T-helper 2 cell treated with Interferon-gamma antibody and Interleukin-4, amounts not matched to agents 5 μg/mL and 100 μg/mL, for 36 hours (primary cell): ENCODE measurements around the gene TAC3.

Experiments used
- DNase-seq: peaks from one replicate; pipeline ENCODE4 v3.0.0; 2021; ENCODE audit warnings: low spot score
- H3K27ac Mint-ChIP-seq: one replicate; pipeline ENCODE4 v1.8.0; 2021; ENCODE audit warnings: mild to moderate bottlenecking, mixed read lengths
- H3K27me3 Mint-ChIP-seq: one replicate; pipeline ENCODE4 v1.8.0; 2021; ENCODE audit warnings: low read depth, mixed read lengths
- H3K36me3 Mint-ChIP-seq: one replicate; pipeline ENCODE4 v1.8.0; 2021; ENCODE audit warnings: low read depth, mixed read lengths
- H3K4me1 Mint-ChIP-seq: one replicate; pipeline ENCODE4 v1.8.0; 2021; ENCODE audit warnings: low read depth, mixed read lengths
- H3K4me3 Mint-ChIP-seq: one replicate; pipeline ENCODE4 v1.8.0; 2022; ENCODE audit warnings: mild to moderate bottlenecking, moderate library complexity, mixed read lengths
- H3K9me3 Mint-ChIP-seq: one replicate; pipeline ENCODE4 v1.8.0; 2021; ENCODE audit warnings: mixed read lengths

The TAC3 gene

GRCh38 chr12:57004651-57005050, 11.7 kb downstream of the TAC3 start:
- Mint-ChIP-seq H3K4me1 (peaks cover 49% of the 10 kb centered on the region), H3K27me3 (no peaks in the 10 kb centered on the region), H3K36me3 (peaks cover 42% of the 10 kb centered on the region), H3K4me3 (peak overlapping the region; percentile 92), H3K9me3 (no peaks in the 10 kb centered on the region), H3K27ac (no peak overlapping the region)
- no peak for DNase-seq

GRCh38 chr12:57003395-57003794, 12.9 kb downstream of the TAC3 start:
- H3K27me3 Mint-ChIP-seq, result no peaks in the 10 kb centered on the region
- H3K27ac Mint-ChIP-seq, result no peak overlapping the region
- DNase-seq, result no peak
- H3K36me3 Mint-ChIP-seq, result peaks cover 46% of the 10 kb centered on the region
- H3K9me3 Mint-ChIP-seq, result no peaks in the 10 kb centered on the region
- peaks cover 52% of the 10 kb centered on the region for H3K4me1 Mint-ChIP-seq
- no peak overlapping the region for H3K4me3 Mint-ChIP-seq

GRCh38 chr12:57001448-57001906, 14.9 kb downstream of the TAC3 start:
- H3K27me3 Mint-ChIP-seq, result no peaks in the 10 kb centered on the region
- H3K36me3 Mint-ChIP-seq, result peaks cover 52% of the 10 kb centered on the region

GRCh38 chr12:57000393-57000792, 15.9 kb downstream of the TAC3 start:
- no peaks in the 10 kb centered on the region for H3K27me3 Mint-ChIP-seq
- no peak overlapping the region for H3K4me3 Mint-ChIP-seq
- H3K9me3 Mint-ChIP-seq, result no peaks in the 10 kb centered on the region
- H3K27ac Mint-ChIP-seq, result no peak overlapping the region
- H3K36me3 Mint-ChIP-seq, result peaks cover 54% of the 10 kb centered on the region
- DNase-seq, result no peak
- H3K4me1 Mint-ChIP-seq, result peaks cover 41% of the 10 kb centered on the region

More at GRCh38 chr12:57001448-57001906, 14.9 kb downstream of the TAC3 start:
- peak; percentile 64 for DNase-seq
- Mint-ChIP-seq H3K9me3 (no peaks in the 10 kb centered on the region), H3K4me3 (no peak overlapping the region), H3K27ac (no peak overlapping the region), H3K4me1 (peaks cover 43% of the 10 kb centered on the region)

GRCh38 chr12:56999456-56999855, 16.9 kb downstream of the TAC3 start:
- H3K36me3 Mint-ChIP-seq, result peaks cover 52% of the 10 kb centered on the region
- H3K4me3 Mint-ChIP-seq, result peak overlapping the region; percentile 66
- peaks cover 33% of the 10 kb centered on the region for H3K4me1 Mint-ChIP-seq
- H3K9me3 Mint-ChIP-seq, result no peaks in the 10 kb centered on the region
- H3K27ac Mint-ChIP-seq, result peak overlapping the region; percentile 87
- H3K27me3 Mint-ChIP-seq, result no peaks in the 10 kb centered on the region
- no peak for DNase-seq

GRCh38 chr12:56998981-56999380, 17.3 kb downstream of the TAC3 start:
- Mint-ChIP-seq H3K36me3 (peaks cover 47% of the 10 kb centered on the region), H3K4me1 (peaks cover 33% of the 10 kb centered on the region), H3K9me3 (no peaks in the 10 kb centered on the region), H3K27me3 (no peaks in the 10 kb centered on the region), H3K27ac (peak overlapping the region; percentile 87), H3K4me3 (peak overlapping the region; percentile 66)
- DNase-seq, result peak; percentile 46

GRCh38 chr12:56998316-56998715, 18.0 kb downstream of the TAC3 start:
- Mint-ChIP-seq H3K9me3 (no peaks in the 10 kb centered on the region), H3K4me1 (peaks cover 33% of the 10 kb centered on the region), H3K36me3 (peaks cover 42% of the 10 kb centered on the region), H3K4me3 (peak overlapping the region; percentile 6), H3K27ac (no peak overlapping the region), H3K27me3 (no peaks in the 10 kb centered on the region)
- DNase-seq, result no peak

- H3K36me3 Mint-ChIP-seq, result peaks cover 31% of the 10 kb centered on the region
- no peak overlapping the region for H3K4me3 Mint-ChIP-seq
- no peaks in the 10 kb centered on the region for H3K9me3 Mint-ChIP-seq
- H3K4me1 Mint-ChIP-seq, result peaks cover 33% of the 10 kb centered on the region
- H3K27me3 Mint-ChIP-seq, result no peaks in the 10 kb centered on the region
- H3K27ac Mint-ChIP-seq, result no peak overlapping the region
- DNase-seq, result no peak
Observed at GRCh38 chr12:56996793-56997545, 19.4 kb downstream of the TAC3 start.

GRCh38 chr12:56995930-56996496, 20.3 kb downstream of the TAC3 start:
- Mint-ChIP-seq H3K27ac (no peak overlapping the region), H3K27me3 (no peaks in the 10 kb centered on the region), H3K4me1 (peaks cover 31% of the 10 kb centered on the region), H3K4me3 (no peak overlapping the region), H3K9me3 (no peaks in the 10 kb centered on the region), H3K36me3 (peaks cover 23% of the 10 kb centered on the region)
- no peak for DNase-seq

- no peaks in the 10 kb centered on the region for H3K27me3 Mint-ChIP-seq
- no peak overlapping the region for H3K4me3 Mint-ChIP-seq
- peaks cover 29% of the 10 kb centered on the region for H3K4me1 Mint-ChIP-seq
- H3K36me3 Mint-ChIP-seq, result peaks cover 20% of the 10 kb centered on the region
- no peaks in the 10 kb centered on the region for H3K9me3 Mint-ChIP-seq
- no peak for DNase-seq
- H3K27ac Mint-ChIP-seq, result no peak overlapping the region
Observed at GRCh38 chr12:56995201-56995929, 21.0 kb downstream of the TAC3 start.

- Mint-ChIP-seq H3K4me3 (no peak overlapping the region), H3K9me3 (no peaks in the 10 kb centered on the region), H3K27ac (peak overlapping the region; percentile 47), H3K27me3 (peaks cover 4% of the 10 kb centered on the region), H3K4me1 (peaks cover 22% of the 10 kb centered on the region), H3K36me3 (peaks cover 13% of the 10 kb centered on the region)
- no peak for DNase-seq
Observed at GRCh38 chr12:56994231-56994746, 22.0 kb downstream of the TAC3 start.

- H3K4me1 Mint-ChIP-seq, result peaks cover 12% of the 10 kb centered on the region
- no peak for DNase-seq
- no peak overlapping the region for H3K4me3 Mint-ChIP-seq
- no peaks in the 10 kb centered on the region for H3K9me3 Mint-ChIP-seq
- peaks cover 8% of the 10 kb centered on the region for H3K36me3 Mint-ChIP-seq
- peaks cover 7% of the 10 kb centered on the region for H3K27me3 Mint-ChIP-seq
- H3K27ac Mint-ChIP-seq, result no peak overlapping the region
Observed at GRCh38 chr12:56993346-56993745, 23.0 kb downstream of the TAC3 start.

- peak overlapping the region; percentile 29 for H3K27ac Mint-ChIP-seq
- H3K36me3 Mint-ChIP-seq, result peaks cover 3% of the 10 kb centered on the region
- no peak for DNase-seq
- peaks cover 10% of the 10 kb centered on the region for H3K27me3 Mint-ChIP-seq
- H3K4me1 Mint-ChIP-seq, result peaks cover 12% of the 10 kb centered on the region
- no peaks in the 10 kb centered on the region for H3K9me3 Mint-ChIP-seq
- no peak overlapping the region for H3K4me3 Mint-ChIP-seq
Observed at GRCh38 chr12:56991319-56992246, 24.7 kb downstream of the TAC3 start.
